A549 (cell line): ENCODE data around the gene POMT1. TPM values are rescaled to one million over a fixed set of nuclear protein-coding genes. Genes with fewer than 3 reads are reported as not detected.

Experiments
- ATAC-seq, 2 experiments: fragments of 200-7000 bp in 1 of 2; fragments of >200 bp in 1 of 2; cut with Nextera tagmentation in 1 of 2; cut with Tn5 transposase in 1 of 2; 3 replicates each; pipeline versions ENCODE4 v1.8.0 to v1.9.1; 2018 to 2020; ENCODE audit warnings: mild to moderate bottlenecking in 1 of 2, moderate library complexity in 1 of 2
- CTCF ChIA-PET: fragments of 300-600 bp; sonication (Branson Sonifier 250); formaldehyde crosslinking; extraction: SDS; loops from one replicate; lab custom pipeline; 2021; ENCODE audit warnings: antibody characterized with exemption, inconsistent platforms; lab: Yijun Ruan, JAX
- POLR2A ChIA-PET: fragments of 350-600 bp; formaldehyde crosslinking; extraction: SDS; loops from one replicate; lab custom pipeline; 2021; ENCODE audit warnings: antibody characterized with exemption, inconsistent platforms; lab: Yijun Ruan, JAX
- DNase-seq, 2 experiments: peaks; one replicate each; pipeline versions ENCODE4 v3.0.0 to v3.0.0-alpha.2; 2011 to 2016; ENCODE audit warnings: low read depth in 1 of 2, low spot score in 1 of 2
- FAIRE-seq: peaks from 2 replicates; lab custom pipeline; 2011; peaks lifted over from hg19 to GRCh38; lab: Jason Lieb, UNC
- H3K27ac ChIP-seq, 2 experiments: fragments of >200 bp; sonication (Bioruptor Twin); formaldehyde crosslinking; 3 replicates each; pipeline ENCODE4 v1.5.1; 2016 to 2017
- H3K4me1 ChIP-seq: fragments of >200 bp; sonication (Bioruptor Twin); formaldehyde crosslinking; 3 replicates; pipeline ENCODE4 v1.6.1; 2016
- H3K4me2 ChIP-seq: fragments of >200 bp; sonication (Bioruptor Twin); formaldehyde crosslinking; 3 replicates; pipeline ENCODE4 v1.6.1; 2016
- H3K4me3 ChIP-seq: fragments of >200 bp; sonication (Bioruptor Twin); formaldehyde crosslinking; 3 replicates; pipeline ENCODE4 v1.5.1; 2016
- H3K9me3 ChIP-seq: fragments of >200 bp; sonication (Bioruptor Twin); formaldehyde crosslinking; 3 replicates; pipeline ENCODE4 v1.6.1; 2016
- CBX2 ChIP-seq: fragments of 200-600 bp; sonication (generic); IDR thresholded peaks from 2 replicates; pipeline ENCODE4 v1.6.1; 2016; ENCODE audit warnings: low read depth, mild to moderate bottlenecking, borderline replicate concordance
- CEBPB ChIP-seq, 2 experiments: fragments of >200 bp in 1 of 2; sonication (Bioruptor Twin) in 1 of 2; formaldehyde crosslinking in 1 of 2; IDR thresholded peaks; 2 replicates each; pipeline ENCODE4 v1.6.1; 2012 to 2016
- EHF ChIP-seq: fragments of 250-450 bp; sonication (Bioruptor Pico); IDR thresholded peaks from 2 replicates; pipeline ENCODE4 v1.5.0; 2020; ENCODE audit warnings: mild to moderate bottlenecking
- EP300 ChIP-seq, 2 experiments: fragments of >200 bp; sonication (Bioruptor Twin); formaldehyde crosslinking; IDR thresholded peaks; 2 replicates in 1 of 2; 3 replicates in 1 of 2; pipeline ENCODE4 v1.6.1; 2016 to 2017
- FOXS1 ChIP-seq: fragments of 250-450 bp; sonication (Bioruptor Pico); IDR thresholded peaks from 2 replicates; pipeline ENCODE4 v1.5.0; 2020; ENCODE audit warnings: mild to moderate bottlenecking, moderate library complexity
- HDAC2 ChIP-seq: fragments of 200-600 bp; sonication (generic); IDR thresholded peaks from 2 replicates; pipeline ENCODE4 v1.6.1; 2016
- HOXA7 ChIP-seq: fragments of 250-450 bp; sonication (Bioruptor Pico); IDR thresholded peaks from 2 replicates; pipeline ENCODE4 v1.5.0; 2020; ENCODE audit warnings: mild to moderate bottlenecking, moderate library complexity
- HOXB13 ChIP-seq: fragments of 250-450 bp; sonication (Bioruptor Pico); IDR thresholded peaks from 2 replicates; pipeline ENCODE4 v1.5.0; 2020; ENCODE audit warnings: low read depth, mild to moderate bottlenecking, moderate library complexity
- HOXB5 ChIP-seq: fragments of 250-450 bp; sonication (Bioruptor Pico); IDR thresholded peaks from 2 replicates; pipeline ENCODE4 v1.5.0; 2020; ENCODE audit warnings: mild to moderate bottlenecking, moderate library complexity
- JUNB ChIP-seq: fragments of >200 bp; sonication (Bioruptor Twin); formaldehyde crosslinking; IDR thresholded peaks from 2 replicates; pipeline ENCODE4 v1.6.1; 2016
- MAZ ChIP-seq: fragments of 150-350 bp; IDR thresholded peaks from 2 replicates; pipeline ENCODE4 v1.6.1; 2014; ENCODE audit warnings: antibody characterized with exemption, low read depth, low read length, borderline replicate concordance
- NPAS2 ChIP-seq: fragments of 250-450 bp; sonication (Bioruptor Pico); IDR thresholded peaks from 2 replicates; pipeline ENCODE4 v1.8.0; 2022; ENCODE audit warnings: mild to moderate bottlenecking, moderate library complexity, borderline replicate concordance
- NR3C1 ChIP-seq: fragments of >200 bp; sonication (Bioruptor Twin); formaldehyde crosslinking; IDR thresholded peaks from 3 replicates; pipeline ENCODE4 v1.6.1; 2017
- PBX3 ChIP-seq: IDR thresholded peaks from 2 replicates; pipeline ENCODE4 v1.6.1; 2012
- POLR2A ChIP-seq: IDR thresholded peaks from 2 replicates; pipeline ENCODE4 v1.6.1; 2012; ENCODE audit warnings: mild to moderate bottlenecking, low read length
- REST ChIP-seq: fragments of 200-600 bp; sonication (generic); IDR thresholded peaks from 2 replicates; pipeline ENCODE4 v1.6.1; 2016; ENCODE audit warnings: antibody characterized with exemption, mild to moderate bottlenecking, moderate library complexity
- RFX5 ChIP-seq: fragments of 450-650 bp; IDR thresholded peaks from 2 replicates; pipeline ENCODE4 v1.7.1; 2014; ENCODE audit warnings: antibody characterized with exemption, mild to moderate bottlenecking, moderate library complexity
- SMC3 ChIP-seq: fragments of >200 bp; sonication (Bioruptor Twin); formaldehyde crosslinking; IDR thresholded peaks from 3 replicates; pipeline ENCODE4 v1.6.1; 2018; ENCODE audit warnings: inconsistent platforms
- USF2 ChIP-seq: fragments of 450-650 bp; IDR thresholded peaks from 2 replicates; pipeline ENCODE4 v1.6.1; 2014; ENCODE audit warnings: antibody characterized with exemption
- ZC3H11A ChIP-seq: fragments of 450-650 bp; IDR thresholded peaks from 2 replicates; pipeline ENCODE4 v1.6.1; 2014; ENCODE audit warnings: antibody characterized with exemption, mild to moderate bottlenecking
- ZFP36 ChIP-seq: fragments of 450-650 bp; IDR thresholded peaks from 2 replicates; pipeline ENCODE4 v1.6.1; 2014; ENCODE audit warnings: borderline replicate concordance; ENCODE audit not compliant: partially characterized antibody
- ZNF302 ChIP-seq: fragments of 250-450 bp; sonication (Bioruptor Pico); IDR thresholded peaks from 2 replicates; pipeline ENCODE4 v1.9.0; 2021; ENCODE audit warnings: inconsistent platforms, mild to moderate bottlenecking, moderate library complexity
- ZSCAN20 ChIP-seq: fragments of 250-450 bp; sonication (Bioruptor Pico); IDR thresholded peaks from 2 replicates; pipeline ENCODE4 v1.8.0; 2022; ENCODE audit warnings: mild to moderate bottlenecking, moderate library complexity
- WGBS: methylation state at CpG from one replicate; pipeline ENCODE4 v1.1.6; 2017; ENCODE audit errors: missing lambda C conversion rate; 5-methylcytosine and 5-hydroxymethylcytosine counted together
- polyA plus RNA-seq, 4 experiments: library from polyadenylated mRNA; depleted of rRNA in 3 of 4; stranded (reverse); fragments of >200 nt; fragmentation: RNase III in 1 of 4; extraction: RNeasy Plus Mini Kit Qiagen cat#74134 plus additional on column Dnase treatment in 1 of 4; gene quantifications; 2 replicates in 3 of 4; 3 replicates in 1 of 4; pipeline ENCODE4 v1.2.3, GENCODE V29; 2011 to 2017
- TF ChIP-seq, protein P1 (sequence below): fragments of 150-350 bp; IDR thresholded peaks from 2 replicates; pipeline ENCODE4 v1.6.1; 2014; ENCODE audit warnings: low read depth, mild to moderate bottlenecking, low read length
- TF ChIP-seq, protein P2 (sequence below): IDR thresholded peaks from 2 replicates; pipeline ENCODE4 v1.6.1; 2012; ENCODE audit warnings: low read depth, borderline replicate concordance

Gene POMT1
- polyA plus RNA-seq, 2 of the 4 experiments (the other 2 are of a cell fraction) = 16.5 to 17.7 TPM

- WGBS = 94% methylated on average over 10 of the region's 10 CpGs
- H3K9me3 ChIP-seq = no peaks in the 10 kb centered on the region
- ChIA-PET CTCF (interaction anchor here (1.2 to 2.1 kb wide), 4 partner anchors 17 to 108 kb away, joined by 3 to 10 read pairs (median 6); no protein-coding TSS in a partner anchor), POLR2A (no interaction called here)
- H3K4me1 ChIP-seq = no peaks in the 10 kb centered on the region
- DNase-seq (no peak), ATAC-seq (no peak), FAIRE-seq (no peak)
- no peak overlapping the region for H3K4me2 ChIP-seq
- no peak overlapping the region for H3K27ac ChIP-seq
- TF ChIP-seq MAZ (no peak), PBX3 (no peak), ZFP36 (no peak), JUNB (no peak), USF2 (no peak), EHF (CRISPR knock-in tag) (no peak), CBX2 (no peak), ZSCAN20 (CRISPR knock-in tag) (no peak), NPAS2 (CRISPR knock-in tag) (no peak)
- TF ChIP-seq, protein P1, sequence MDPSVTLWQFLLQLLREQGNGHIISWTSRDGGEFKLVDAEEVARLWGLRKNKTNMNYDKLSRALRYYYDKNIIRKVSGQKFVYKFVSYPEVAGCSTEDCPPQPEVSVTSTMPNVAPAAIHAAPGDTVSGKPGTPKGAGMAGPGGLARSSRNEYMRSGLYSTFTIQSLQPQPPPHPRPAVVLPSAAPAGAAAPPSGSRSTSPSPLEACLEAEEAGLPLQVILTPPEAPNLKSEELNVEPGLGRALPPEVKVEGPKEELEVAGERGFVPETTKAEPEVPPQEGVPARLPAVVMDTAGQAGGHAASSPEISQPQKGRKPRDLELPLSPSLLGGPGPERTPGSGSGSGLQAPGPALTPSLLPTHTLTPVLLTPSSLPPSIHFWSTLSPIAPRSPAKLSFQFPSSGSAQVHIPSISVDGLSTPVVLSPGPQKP = no peak
- TF ChIP-seq, protein P2, sequence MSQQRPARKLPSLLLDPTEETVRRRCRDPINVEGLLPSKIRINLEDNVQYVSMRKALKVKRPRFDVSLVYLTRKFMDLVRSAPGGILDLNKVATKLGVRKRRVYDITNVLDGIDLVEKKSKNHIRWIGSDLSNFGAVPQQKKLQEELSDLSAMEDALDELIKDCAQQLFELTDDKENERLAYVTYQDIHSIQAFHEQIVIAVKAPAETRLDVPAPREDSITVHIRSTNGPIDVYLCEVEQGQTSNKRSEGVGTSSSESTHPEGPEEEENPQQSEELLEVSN = no peak
- H3K4me3 ChIP-seq = no peak overlapping the region
Measured at GRCh38 chr9:131457746-131458145, 45.0 kb upstream of the POMT1 start.

- POLR2A ChIA-PET = no interaction called here
- CTCF ChIA-PET = interaction anchor here (1.0 to 2.1 kb wide), 4 partner anchors 17 to 109 kb away, joined by 3 to 10 read pairs (median 5); no protein-coding TSS in a partner anchor
- no peaks in the 10 kb centered on the region for H3K9me3 ChIP-seq
- no peak overlapping the region for H3K4me2 ChIP-seq
- H3K4me3 ChIP-seq = no peak overlapping the region
- ATAC-seq (no peak), FAIRE-seq (no peak)
- no peak overlapping the region for H3K27ac ChIP-seq
- 91% methylated on average over 10 of the region's 10 CpGs for WGBS
- H3K4me1 ChIP-seq = no peaks in the 10 kb centered on the region
- TF ChIP-seq EP300 (IDR thresholded peaks at IDR 0.05) (no peak), HOXB13 (CRISPR knock-in tag) (no peak), POLR2A (no peak), REST (no peak), EHF (CRISPR knock-in tag) (no peak), FOXS1 (CRISPR knock-in tag) (no peak), NR3C1 (no peak), CEBPB (IDR thresholded peaks at IDR 0.05) (no peak), SMC3 (no peak), HOXB5 (CRISPR knock-in tag) (no peak), ZNF302 (CRISPR knock-in tag) (no peak), HDAC2 (no peak), ZC3H11A (no peak), HOXA7 (CRISPR knock-in tag) (no peak), RFX5 (no peak)
- TF ChIP-seq, all 56 proteins: peak for 0
- no peak for DNase-seq
Measured at GRCh38 chr9:131459056-131459455, 43.7 kb upstream of the POMT1 start.
